Embryonic facial prominence (tissue), 1 donor: Measurements from ENCODE around the gene POLR3B.
"Not testable (repeated sequence)": the region's sequence is repeated elsewhere in the genome, so short reads cannot be mapped to it uniquely, and the experiment has no call there.

Source experiments
- DNase-seq: peaks from one replicate; pipeline ENCODE4 v3.0.0-alpha.2; 2016; ENCODE audit errors: extremely low spot score

Gene POLR3B

GRCh38 chr12:106342397-106343213 is 14.9 kb upstream of the POLR3B start:
- no peak for DNase-seq

- DNase-seq: no peak
These were observed 14.4 kb upstream of the POLR3B start for GRCh38 chr12:106343214-106343528.

- no peak for DNase-seq
These were observed 13.4 kb upstream of the POLR3B start for GRCh38 chr12:106344131-106344530.

- no peak for DNase-seq
These were observed 11.8 kb upstream of the POLR3B start for GRCh38 chr12:106345746-106346145.

GRCh38 chr12:106348411-106348810 is 9.1 kb upstream of the POLR3B start:
- no peak for DNase-seq

GRCh38 chr12:106353175-106353574 is 4.4 kb upstream of the POLR3B start:
- DNase-seq: no peak

GRCh38 chr12:106358396-106359241 is 1.1 kb downstream of the POLR3B start:
- DNase-seq: no peak

GRCh38 chr12:106359646-106360399 is 2.3 kb downstream of the POLR3B start:
- DNase-seq: no peak

- DNase-seq: no peak
These were observed 2.9 kb downstream of the POLR3B start for GRCh38 chr12:106360400-106360994.

- DNase-seq: no peak
These were observed 5.4 kb downstream of the POLR3B start for GRCh38 chr12:106362971-106363370.

GRCh38 chr12:106364261-106364660 is 6.7 kb downstream of the POLR3B start:
- no peak for DNase-seq

- DNase-seq: no peak
These were observed 12.2 kb downstream of the POLR3B start for GRCh38 chr12:106369624-106370346.

- DNase-seq: no peak
These were observed 21.2 kb downstream of the POLR3B start for GRCh38 chr12:106378788-106379187.

- DNase-seq: no peak
These were observed 23.4 kb downstream of the POLR3B start for GRCh38 chr12:106380954-106381353.

GRCh38 chr12:106381866-106382265 is 24.3 kb downstream of the POLR3B start:
- DNase-seq: not testable (repeated sequence)

GRCh38 chr12:106386813-106387535 is 29.4 kb downstream of the POLR3B start:
- DNase-seq: no peak

GRCh38 chr12:106387848-106388377 is 30.4 kb downstream of the POLR3B start:
- no peak for DNase-seq

GRCh38 chr12:106389151-106389550 is 31.6 kb downstream of the POLR3B start:
- DNase-seq: no peak

GRCh38 chr12:106392759-106393158 is 35.2 kb downstream of the POLR3B start:
- no peak for DNase-seq

GRCh38 chr12:106409878-106410277 is 52.3 kb downstream of the POLR3B start:
- no peak for DNase-seq
